Activated naive CD4-positive, alpha-beta T cell treated with anti-CD3 and anti-CD28 coated beads, Interleukin-2, amount 10 ng/mL, durations not matched to agents 7 days and 5 days (primary cell): ENCODE results near the gene ASTL.
"Not testable (repeated sequence)": the region's sequence is repeated elsewhere in the genome, so short reads cannot be mapped to it uniquely, and the experiment has no call there.

ENCODE experiments used
- CTCF ChIA-PET: fragments of 350-600 bp; sonication (Branson Sonifier 250); formaldehyde crosslinking; loops from one replicate; lab custom pipeline; 2021; ENCODE audit warnings: antibody characterized with exemption; lab: Charles Lee
- DNase-seq: peaks from one replicate; pipeline ENCODE4 v3.0.0-alpha.2; 2020
- H3K27ac Mint-ChIP-seq: one replicate; pipeline ENCODE4 v1.8.0; 2021; ENCODE audit warnings: mild to moderate bottlenecking, moderate library complexity, mixed read lengths
- H3K27me3 Mint-ChIP-seq: one replicate; pipeline ENCODE4 v1.8.0; 2021; ENCODE audit warnings: mild to moderate bottlenecking, mixed read lengths
- H3K36me3 Mint-ChIP-seq: one replicate; pipeline ENCODE4 v1.8.0; 2021; ENCODE audit warnings: mixed read lengths
- H3K4me1 Mint-ChIP-seq: one replicate; pipeline ENCODE4 v1.8.0; 2021; ENCODE audit warnings: mixed read lengths
- H3K4me3 Mint-ChIP-seq: one replicate; pipeline ENCODE4 v1.8.0; 2021; ENCODE audit warnings: mild to moderate bottlenecking, moderate library complexity, mixed read lengths
- H3K9me3 Mint-ChIP-seq: one replicate; pipeline ENCODE4 v1.8.0; 2021; ENCODE audit warnings: mixed read lengths

The ASTL gene

DNA sequence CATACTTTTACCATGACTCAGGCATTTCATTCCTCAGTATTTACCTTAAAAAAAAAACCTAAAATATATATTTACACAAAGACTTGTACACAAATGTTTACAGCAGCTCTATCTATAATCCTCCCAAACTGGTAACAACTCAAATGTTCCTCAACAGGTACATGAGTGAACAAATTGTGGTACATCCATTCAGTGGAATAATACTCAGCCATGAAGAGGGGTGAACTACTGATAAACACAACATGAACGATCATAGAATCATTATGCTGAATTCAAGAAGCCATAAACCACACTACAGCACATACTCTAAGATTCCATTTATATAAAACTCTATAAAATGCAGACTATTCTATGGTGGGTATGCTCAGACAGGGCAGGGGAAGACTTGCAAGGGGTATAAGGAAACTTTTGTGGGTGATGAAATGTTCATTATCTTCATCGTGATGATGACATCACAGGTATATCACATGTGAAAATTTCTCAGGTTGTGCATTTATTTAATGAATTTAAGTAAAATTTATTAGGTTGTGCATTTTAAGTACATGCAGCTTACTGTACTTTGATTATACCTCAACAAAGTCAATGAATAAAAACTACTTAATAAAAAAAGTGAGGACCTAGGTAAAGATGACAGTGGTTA is 31.7 kb upstream of the ASTL start:
- H3K4me3 Mint-ChIP-seq: no peak overlapping the region
- no peaks in the 10 kb centered on the region for H3K27me3 Mint-ChIP-seq
- H3K4me1 Mint-ChIP-seq: peaks cover 7% of the 10 kb centered on the region
- peaks cover 2% of the 10 kb centered on the region for H3K36me3 Mint-ChIP-seq
- no peak for DNase-seq
- CTCF ChIA-PET: interaction anchor here (2.1 kb wide), 1 partner anchor 31 kb away, joined by 7 read pairs; the partner anchor contains the start of gene ASTL
- H3K9me3 Mint-ChIP-seq: peaks cover 2% of the 10 kb centered on the region
- no peak overlapping the region for H3K27ac Mint-ChIP-seq

DNA sequence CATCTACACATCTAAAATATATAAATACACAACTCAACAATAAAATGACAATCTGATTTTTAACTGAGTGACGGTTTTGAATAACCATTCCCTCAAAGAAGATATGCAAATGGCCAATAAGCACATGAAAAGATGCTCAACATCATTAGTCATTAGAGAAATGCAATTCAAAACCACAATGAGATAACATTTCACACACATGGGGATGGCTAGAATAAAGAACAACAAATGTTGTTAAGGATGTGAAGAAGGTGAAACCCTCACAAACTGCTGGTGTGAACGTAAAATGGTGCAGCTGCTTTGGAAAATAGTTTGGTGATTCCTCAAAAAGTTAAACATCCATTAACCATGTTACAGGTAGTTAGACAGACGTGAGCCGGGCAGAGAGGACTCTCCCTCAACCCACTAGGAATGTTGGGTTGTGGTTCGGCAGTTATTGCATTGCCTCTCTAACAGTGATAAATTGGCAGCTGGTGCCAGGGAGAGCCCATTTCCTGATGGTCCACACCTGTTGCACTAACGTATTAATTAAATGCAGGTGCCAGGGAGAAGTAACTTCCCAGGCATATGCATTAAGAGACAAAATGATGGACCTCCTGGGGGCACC is 29.2 kb upstream of the ASTL start:
- H3K36me3 Mint-ChIP-seq: peaks cover 2% of the 10 kb centered on the region
- no peak for DNase-seq
- H3K4me3 Mint-ChIP-seq: no peak overlapping the region
- H3K4me1 Mint-ChIP-seq: peaks cover 29% of the 10 kb centered on the region
- no peaks in the 10 kb centered on the region for H3K27me3 Mint-ChIP-seq
- CTCF ChIA-PET: interaction anchor here (1.2 to 2.4 kb wide), 2 partner anchors 24 to 28 kb away, joined by 4 to 8 read pairs; no protein-coding TSS in a partner anchor
- no peak overlapping the region for H3K27ac Mint-ChIP-seq
- peaks cover 2% of the 10 kb centered on the region for H3K9me3 Mint-ChIP-seq

DNA sequence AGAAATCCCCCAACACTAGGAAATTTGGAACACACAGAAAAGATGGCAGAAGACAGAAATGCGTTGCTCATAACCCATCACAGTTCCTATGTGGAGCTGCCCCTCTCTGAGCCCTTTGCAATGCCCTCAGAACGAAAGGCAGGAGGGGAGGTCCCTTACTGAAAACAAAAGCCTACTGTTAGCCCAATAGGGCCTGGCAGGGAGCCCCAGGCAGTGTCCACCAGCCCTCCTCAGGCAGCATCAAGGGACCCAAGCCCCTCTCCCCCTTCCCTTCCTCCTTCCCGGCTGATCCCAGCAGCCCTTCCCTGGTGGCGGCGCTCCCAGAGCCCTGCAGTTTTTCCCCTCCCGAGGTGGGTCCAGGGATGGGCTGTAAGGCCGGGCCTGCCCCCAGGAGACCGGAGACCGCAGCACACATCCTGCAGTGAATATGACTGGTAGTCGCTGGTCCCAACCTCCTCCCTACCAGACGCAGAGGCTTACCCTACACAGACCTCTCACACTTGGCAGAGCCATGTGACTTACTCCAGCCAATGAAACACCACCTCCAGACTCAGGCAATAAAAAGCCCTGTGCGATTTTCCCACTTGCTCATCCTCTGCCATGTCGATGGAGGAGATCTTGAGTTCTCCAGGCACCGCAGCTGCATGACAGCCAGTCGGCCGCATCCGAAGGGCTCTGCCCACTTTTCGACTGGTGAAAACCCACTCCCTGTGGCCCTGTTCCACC is 26.3 kb upstream of the ASTL start:
- Mint-ChIP-seq H3K4me3 (peak overlapping the region; percentile 41), H3K9me3 (peaks cover 8% of the 10 kb centered on the region), H3K4me1 (peaks cover 49% of the 10 kb centered on the region), H3K36me3 (peaks cover 4% of the 10 kb centered on the region), H3K27ac (peak overlapping the region; percentile 92), H3K27me3 (no peaks in the 10 kb centered on the region)
- CTCF ChIA-PET: interaction anchor here (3.0 to 4.5 kb wide), 2 partner anchors 9 to 22 kb away, joined by 19 to 24 read pairs; no protein-coding TSS in a partner anchor
- peak; percentile 76 for DNase-seq

DNA sequence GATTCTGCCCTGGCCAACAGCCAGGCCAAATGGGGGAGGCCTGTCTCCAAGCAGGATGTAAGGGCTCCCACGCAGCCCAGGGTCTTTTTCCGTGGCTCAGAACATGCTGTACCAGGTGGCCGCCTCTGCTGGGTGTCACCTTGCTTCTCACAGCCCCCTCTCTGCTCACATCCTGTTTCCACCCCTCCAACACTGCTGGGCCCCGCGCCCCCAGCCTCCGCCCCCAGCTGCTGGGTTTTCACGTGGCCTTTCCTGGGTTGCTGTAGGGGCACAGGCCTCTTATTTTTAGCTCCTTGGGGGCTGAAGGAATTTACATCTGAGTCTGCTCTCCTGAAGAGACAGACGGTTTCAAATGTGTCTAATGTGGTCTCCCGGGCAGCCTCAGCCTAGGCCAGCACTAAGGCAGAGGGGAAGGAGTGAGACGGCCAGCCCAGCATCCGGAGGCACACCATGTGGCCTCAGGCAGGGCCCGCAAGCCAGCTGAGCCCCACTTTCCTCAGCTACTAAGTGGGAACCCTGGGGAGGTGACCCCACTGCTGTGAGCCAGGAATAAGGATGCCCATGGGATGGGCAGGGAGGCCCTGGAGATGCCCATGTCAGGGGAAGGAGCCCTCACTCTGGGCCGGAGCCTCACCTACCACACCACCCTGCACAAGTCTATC is 25.6 kb upstream of the ASTL start:
- Mint-ChIP-seq H3K27ac (peak overlapping the region; percentile 92), H3K4me1 (peaks cover 56% of the 10 kb centered on the region), H3K9me3 (peaks cover 6% of the 10 kb centered on the region), H3K4me3 (no peak overlapping the region), H3K36me3 (peaks cover 4% of the 10 kb centered on the region), H3K27me3 (no peaks in the 10 kb centered on the region)
- CTCF ChIA-PET: interaction anchor here (0.8 to 4.5 kb wide), 6 partner anchors 10 to 25 kb away, joined by 3 to 24 read pairs (median 7); partner anchors contain the start of gene ASTL
- peak; percentile 72 for DNase-seq

DNA sequence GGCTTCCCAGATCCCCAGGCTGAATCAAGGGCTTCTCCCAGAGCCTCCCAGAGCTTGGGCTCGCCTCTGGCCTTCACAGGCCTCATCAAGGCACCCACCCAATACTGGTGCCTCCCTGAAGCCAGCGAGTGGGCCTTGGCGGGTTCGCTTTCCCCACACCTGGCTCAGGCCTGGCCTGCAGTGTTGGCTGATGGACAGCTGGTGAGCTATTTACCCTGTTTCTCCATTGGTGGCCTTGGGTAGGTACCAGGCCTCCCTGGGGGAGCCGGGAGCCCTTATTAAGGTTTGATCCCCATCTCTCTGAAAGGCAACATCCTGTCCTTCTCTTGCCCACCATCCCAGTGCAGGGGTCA is 25.1 kb upstream of the ASTL start:
- Mint-ChIP-seq H3K36me3 (peaks cover 2% of the 10 kb centered on the region), H3K27me3 (no peaks in the 10 kb centered on the region), H3K27ac (peak overlapping the region; percentile 92), H3K4me1 (peaks cover 61% of the 10 kb centered on the region), H3K4me3 (no peak overlapping the region), H3K9me3 (peaks cover 6% of the 10 kb centered on the region)
- CTCF ChIA-PET: interaction anchor here (0.8 to 4.5 kb wide), 6 partner anchors 9 to 25 kb away, joined by 3 to 24 read pairs (median 7); partner anchors contain the start of gene ASTL
- DNase-seq: no peak

DNA sequence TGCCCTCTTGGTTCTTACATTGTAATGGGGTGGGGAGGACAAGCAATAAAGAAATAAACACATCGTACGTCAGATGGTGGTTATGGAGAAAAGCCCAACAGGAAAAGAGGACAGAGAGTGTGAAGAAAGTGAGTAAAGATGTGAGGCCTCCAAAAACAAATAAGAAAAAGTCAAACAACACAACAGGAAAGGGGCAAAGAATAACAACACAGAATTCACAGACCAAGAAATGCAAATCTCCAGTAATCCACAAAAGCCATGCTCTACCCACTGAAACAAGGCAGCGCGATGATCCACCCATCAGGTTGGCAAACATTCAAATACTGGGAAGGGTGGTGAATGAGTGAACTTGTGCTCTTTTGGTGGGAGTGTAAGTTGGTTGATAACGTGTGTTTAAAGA is 23.6 kb upstream of the ASTL start:
- peaks cover 6% of the 10 kb centered on the region for H3K9me3 Mint-ChIP-seq
- DNase-seq: no peak
- no peaks in the 10 kb centered on the region for H3K27me3 Mint-ChIP-seq
- CTCF ChIA-PET: interaction anchor here (0.7 to 4.5 kb wide), 3 partner anchors 12 to 24 kb away, joined by 3 to 24 read pairs (median 19); no protein-coding TSS in a partner anchor
- H3K4me3 Mint-ChIP-seq: no peak overlapping the region
- peak overlapping the region; percentile 19 for H3K27ac Mint-ChIP-seq
- peaks cover 2% of the 10 kb centered on the region for H3K36me3 Mint-ChIP-seq
- H3K4me1 Mint-ChIP-seq: peaks cover 76% of the 10 kb centered on the region

DNA sequence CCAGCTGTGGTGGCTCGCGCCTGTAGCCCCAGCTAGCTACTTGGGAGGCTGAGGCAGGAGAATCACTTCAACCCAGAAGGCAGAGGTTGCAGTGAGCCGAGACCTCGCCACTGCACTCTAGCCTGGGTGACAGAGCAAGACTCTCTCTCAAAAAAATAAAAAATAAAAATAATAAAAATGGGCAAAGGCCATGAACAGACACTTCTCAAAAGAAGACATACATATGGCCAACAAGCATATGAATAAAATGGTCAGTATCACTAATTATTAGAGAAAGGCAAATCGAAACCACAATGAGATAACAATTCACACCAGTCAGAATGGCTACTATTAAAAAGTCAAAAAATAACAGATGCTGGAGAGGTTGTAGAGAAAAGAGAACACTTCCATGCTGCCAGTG is 22.1 kb upstream of the ASTL start:
- H3K27me3 Mint-ChIP-seq, H3K27ac Mint-ChIP-seq, H3K9me3 Mint-ChIP-seq, DNase-seq, H3K36me3 Mint-ChIP-seq, H3K4me3 Mint-ChIP-seq: not testable (repeated sequence)
- peaks cover 88% of the 10 kb centered on the region for H3K4me1 Mint-ChIP-seq
- CTCF ChIA-PET: interaction anchor here (2.6 to 3.2 kb wide), 2 partner anchors 13 to 14 kb away, joined by 14 to 18 read pairs; no protein-coding TSS in a partner anchor

DNA sequence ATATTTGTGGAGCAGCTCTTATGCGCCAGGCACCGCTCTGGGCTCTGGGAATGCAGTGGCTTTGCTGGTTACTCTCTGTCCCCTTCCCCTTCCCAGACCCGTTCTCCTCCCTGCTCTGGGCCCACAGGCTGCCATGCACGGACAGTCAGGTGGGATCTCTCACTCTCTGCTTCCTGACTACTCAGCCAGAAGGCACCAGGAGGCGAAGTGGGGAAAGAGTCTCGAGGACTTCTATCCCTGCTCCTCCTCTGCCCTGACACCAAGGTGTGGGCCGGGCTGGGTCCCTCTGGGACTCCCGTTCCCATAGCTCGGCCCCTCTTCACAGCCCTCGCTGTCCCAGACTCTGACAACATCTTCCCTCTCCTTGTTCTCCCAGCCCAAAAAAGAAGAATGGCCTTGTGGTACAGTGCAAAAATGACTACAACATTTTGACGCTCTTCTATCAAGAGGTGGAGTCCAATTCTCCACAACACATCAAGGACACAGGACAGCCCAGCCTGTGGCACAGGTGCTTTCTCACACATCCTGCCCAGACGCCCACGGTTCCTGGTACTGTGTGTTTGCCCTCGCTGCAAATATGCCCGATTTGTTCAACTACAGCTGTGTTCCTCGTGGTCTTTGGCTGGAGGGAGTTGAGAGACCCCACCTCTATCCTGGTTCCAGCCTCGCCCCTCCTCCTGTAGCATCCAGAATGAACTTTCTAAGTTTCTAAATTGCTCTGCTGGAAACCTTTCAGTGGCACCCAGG is 21.0 kb upstream of the ASTL start:
- no peak overlapping the region for H3K4me3 Mint-ChIP-seq
- peaks cover 79% of the 10 kb centered on the region for H3K4me1 Mint-ChIP-seq
- DNase-seq: peak; percentile 62
- CTCF ChIA-PET: interaction anchor here (2.6 to 3.2 kb wide), 2 partner anchors 12 to 15 kb away, joined by 14 to 18 read pairs; no protein-coding TSS in a partner anchor
- peaks cover 6% of the 10 kb centered on the region for H3K9me3 Mint-ChIP-seq
- H3K27me3 Mint-ChIP-seq: no peaks in the 10 kb centered on the region
- H3K36me3 Mint-ChIP-seq: peaks cover 2% of the 10 kb centered on the region
- H3K27ac Mint-ChIP-seq: peak overlapping the region; percentile 75

DNA sequence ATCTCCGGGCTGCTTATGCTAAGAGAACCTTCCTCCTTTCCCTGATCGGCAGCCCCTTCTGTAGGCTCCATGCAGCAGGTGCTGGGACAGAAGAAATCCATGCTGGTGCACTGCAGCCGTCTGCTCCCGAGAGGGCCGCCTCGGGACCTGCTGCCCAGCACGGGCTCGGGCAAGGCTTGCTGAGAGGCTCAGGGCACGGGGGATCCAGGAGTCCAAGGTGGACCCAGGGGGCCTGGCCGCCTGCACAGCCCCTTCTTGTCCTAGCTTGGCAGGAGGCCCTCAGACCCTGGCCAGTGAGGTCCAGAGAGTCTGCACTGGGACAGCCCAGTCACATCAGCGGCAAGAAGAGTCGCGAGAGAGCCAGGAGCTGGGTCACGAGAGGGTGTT is 20.2 kb upstream of the ASTL start:
- peaks cover 6% of the 10 kb centered on the region for H3K9me3 Mint-ChIP-seq
- peak overlapping the region; percentile 87 for H3K27ac Mint-ChIP-seq
- peaks cover 2% of the 10 kb centered on the region for H3K36me3 Mint-ChIP-seq
- CTCF ChIA-PET: interaction anchor here (1.0 to 3.2 kb wide), 4 partner anchors 11 to 20 kb away, joined by 3 to 18 read pairs (median 8); no protein-coding TSS in a partner anchor
- H3K27me3 Mint-ChIP-seq: no peaks in the 10 kb centered on the region
- H3K4me3 Mint-ChIP-seq: no peak overlapping the region
- no peak for DNase-seq
- peaks cover 72% of the 10 kb centered on the region for H3K4me1 Mint-ChIP-seq

DNA sequence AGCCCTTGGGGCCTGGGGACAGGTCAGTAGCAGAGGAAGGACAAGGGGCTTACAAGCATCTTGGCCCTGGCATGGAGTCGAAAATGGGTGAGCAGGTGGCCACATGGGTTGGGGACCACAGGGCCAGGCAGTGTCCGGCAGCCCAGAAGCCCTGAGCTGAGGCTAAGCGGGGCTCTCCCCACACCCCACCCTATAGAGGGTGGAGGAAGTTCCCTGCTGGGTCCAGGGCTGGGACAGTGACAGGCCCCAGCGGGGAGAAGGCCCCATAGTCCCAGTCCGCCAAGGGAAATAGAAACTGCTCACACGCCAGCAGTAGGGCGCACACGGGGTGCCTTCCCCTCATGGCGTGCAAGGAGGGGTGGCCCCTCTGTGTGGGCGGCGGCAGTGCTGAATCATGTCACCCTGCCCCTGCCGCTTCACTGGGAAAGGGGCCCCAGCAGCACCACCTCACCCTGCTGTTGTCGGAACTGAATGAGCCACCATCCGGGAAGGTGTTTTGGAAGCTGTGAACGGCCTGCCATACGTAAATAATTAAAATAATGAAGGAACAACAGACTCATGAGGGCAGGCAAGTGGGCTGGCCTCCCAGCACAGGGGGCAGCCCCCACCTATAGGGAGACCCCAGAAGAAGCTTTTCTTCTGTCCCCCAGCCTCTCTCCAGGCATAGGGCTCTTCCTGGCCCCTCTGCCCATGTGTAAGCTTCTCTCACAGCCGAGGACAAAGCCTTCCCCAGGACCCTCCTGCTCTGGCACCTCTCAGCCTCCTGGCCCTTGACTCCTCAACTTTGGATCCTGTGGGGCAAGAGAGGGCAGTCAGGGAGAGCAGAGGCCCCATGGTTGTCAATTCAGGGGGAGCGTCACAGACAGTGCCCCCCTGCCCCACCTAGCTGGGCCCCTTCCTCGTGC is 19.6 kb upstream of the ASTL start:
- peak; percentile 82 for DNase-seq
- CTCF ChIA-PET: interaction anchor here (1.0 to 3.2 kb wide), 6 partner anchors 11 to 20 kb away, joined by 3 to 18 read pairs (median 5); partner anchors contain the start of gene ASTL
- Mint-ChIP-seq H3K4me1 (peaks cover 69% of the 10 kb centered on the region), H3K27ac (peak overlapping the region; percentile 87), H3K36me3 (peaks cover 2% of the 10 kb centered on the region), H3K4me3 (peak overlapping the region; percentile 46), H3K27me3 (no peaks in the 10 kb centered on the region), H3K9me3 (peaks cover 6% of the 10 kb centered on the region)

DNA sequence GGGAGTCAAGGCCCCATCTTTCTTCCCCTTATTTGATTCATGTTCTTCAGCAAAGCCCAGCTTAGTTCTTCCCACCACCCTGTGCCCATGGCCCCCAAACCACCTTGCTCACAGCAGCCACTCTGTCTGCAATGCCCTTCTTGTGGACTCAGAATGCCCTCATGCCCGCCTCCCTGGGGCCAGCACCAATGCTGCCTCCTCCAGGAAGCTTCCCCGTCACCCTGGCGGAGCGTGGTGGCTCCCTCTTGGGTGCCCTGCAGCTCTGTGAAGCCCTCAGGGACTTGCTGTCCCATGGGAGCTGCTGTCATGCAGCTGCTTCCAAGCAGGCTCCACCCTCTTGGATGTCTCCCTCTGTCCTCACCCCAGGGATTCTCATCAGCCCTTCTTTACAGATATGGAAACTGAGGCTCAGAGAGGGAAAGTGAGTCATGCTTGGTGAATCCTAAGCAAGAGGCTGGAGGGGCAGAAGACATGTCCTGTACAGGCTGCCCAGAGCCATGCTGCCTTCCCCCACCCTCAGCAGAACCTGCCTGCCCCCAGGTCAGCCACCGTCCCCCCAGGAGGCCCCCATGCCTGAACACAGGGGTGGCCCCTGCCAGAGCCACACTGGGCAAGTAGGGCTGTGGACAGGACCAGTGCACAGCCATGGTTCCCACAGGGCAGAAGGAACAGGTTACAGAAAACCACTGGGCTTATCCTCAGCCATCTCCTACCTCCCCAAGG is 18.8 kb upstream of the ASTL start:
- H3K4me1 Mint-ChIP-seq: peaks cover 68% of the 10 kb centered on the region
- CTCF ChIA-PET: interaction anchor here (1.1 to 3.2 kb wide), 4 partner anchors 10 to 19 kb away, joined by 3 to 18 read pairs (median 5); partner anchors contain the start of gene ASTL
- H3K27ac Mint-ChIP-seq: peak overlapping the region; percentile 87
- peaks cover 2% of the 10 kb centered on the region for H3K36me3 Mint-ChIP-seq
- no peak overlapping the region for H3K4me3 Mint-ChIP-seq
- H3K9me3 Mint-ChIP-seq: peaks cover 6% of the 10 kb centered on the region
- no peak for DNase-seq
- H3K27me3 Mint-ChIP-seq: no peaks in the 10 kb centered on the region
